H4 (cell line): ENCODE results near the gene CTDSPL. TPM values are rescaled to one million over a fixed set of nuclear protein-coding genes. Genes with fewer than 3 reads are reported as not detected.
A peak's percentile ranks its signal among the peaks of the same experiment; 100 is the strongest.
"Not testable (repeated sequence)": the region's sequence is repeated elsewhere in the genome, so short reads cannot be mapped to it uniquely, and the experiment has no call there.

Source experiments
- DNase-seq: peaks from one replicate; pipeline ENCODE4 v3.0.0-alpha.2; 2015; ENCODE audit warnings: low spot score
- total RNA-seq: library from RNA; depleted of rRNA; stranded (reverse); fragments of >200 nt; shearing (Covaris generic); gene quantifications from 2 replicates; pipeline ENCODE4 v1.2.3, GENCODE V29; 2014

Gene CTDSPL
- total RNA-seq, 1 experiment from 2014 or later: 11.0 TPM

DNA sequence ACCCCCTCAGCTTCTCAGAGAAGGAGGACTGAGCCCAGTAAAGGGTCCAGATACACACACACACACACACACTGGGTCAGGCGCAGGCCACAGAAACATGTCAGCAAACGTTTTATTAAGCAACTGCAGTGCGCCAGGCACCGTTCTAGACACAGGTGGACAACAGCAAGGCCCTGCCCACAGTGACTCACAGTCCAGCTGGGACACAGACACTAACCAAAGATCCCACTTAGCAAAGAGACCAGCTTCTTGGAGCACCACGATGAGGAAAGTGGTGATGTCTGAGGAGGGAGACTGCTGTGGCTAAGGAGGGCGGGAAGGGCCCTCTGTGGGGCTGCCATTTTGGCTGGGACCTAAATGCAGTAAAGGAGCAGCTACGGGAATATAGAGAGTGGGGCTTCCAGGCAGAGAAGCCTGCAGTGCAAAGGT lies 126.1 kb downstream of the CTDSPL start:
- DNase-seq: no peak

- not testable (repeated sequence) for DNase-seq
Measured at GRCh38 chr3:37988376-37988775, 126.7 kb downstream of the CTDSPL start.

DNA sequence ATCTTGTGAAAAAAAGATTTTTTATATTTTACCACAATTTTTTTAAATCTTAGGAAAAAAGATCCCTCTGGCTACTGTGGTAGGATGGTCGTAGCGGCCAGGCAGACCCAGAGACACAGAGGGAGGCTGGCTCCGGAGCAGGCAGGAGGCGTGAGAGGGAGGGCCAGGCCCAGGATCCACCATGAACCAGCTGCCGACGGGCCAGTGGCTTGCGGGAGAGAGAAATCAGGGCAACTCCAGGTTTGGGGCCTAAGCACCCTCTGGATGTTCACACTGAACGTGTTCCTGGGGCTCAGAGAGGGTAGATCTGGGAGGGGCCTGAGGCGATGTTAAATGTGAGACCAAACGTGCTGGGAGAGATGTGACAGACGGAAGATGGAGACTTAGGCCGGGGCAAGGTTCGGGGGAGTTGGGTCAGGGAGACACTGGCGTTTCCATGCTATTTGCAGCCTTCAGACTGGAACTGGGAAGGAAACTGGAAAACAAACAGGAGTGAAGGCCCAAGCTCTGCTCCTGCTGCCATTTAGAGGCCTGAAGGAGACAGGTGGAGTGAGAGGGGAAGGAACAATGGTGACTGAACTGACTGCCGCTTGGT lies 127.3 kb downstream of the CTDSPL start:
- no peak for DNase-seq

DNA sequence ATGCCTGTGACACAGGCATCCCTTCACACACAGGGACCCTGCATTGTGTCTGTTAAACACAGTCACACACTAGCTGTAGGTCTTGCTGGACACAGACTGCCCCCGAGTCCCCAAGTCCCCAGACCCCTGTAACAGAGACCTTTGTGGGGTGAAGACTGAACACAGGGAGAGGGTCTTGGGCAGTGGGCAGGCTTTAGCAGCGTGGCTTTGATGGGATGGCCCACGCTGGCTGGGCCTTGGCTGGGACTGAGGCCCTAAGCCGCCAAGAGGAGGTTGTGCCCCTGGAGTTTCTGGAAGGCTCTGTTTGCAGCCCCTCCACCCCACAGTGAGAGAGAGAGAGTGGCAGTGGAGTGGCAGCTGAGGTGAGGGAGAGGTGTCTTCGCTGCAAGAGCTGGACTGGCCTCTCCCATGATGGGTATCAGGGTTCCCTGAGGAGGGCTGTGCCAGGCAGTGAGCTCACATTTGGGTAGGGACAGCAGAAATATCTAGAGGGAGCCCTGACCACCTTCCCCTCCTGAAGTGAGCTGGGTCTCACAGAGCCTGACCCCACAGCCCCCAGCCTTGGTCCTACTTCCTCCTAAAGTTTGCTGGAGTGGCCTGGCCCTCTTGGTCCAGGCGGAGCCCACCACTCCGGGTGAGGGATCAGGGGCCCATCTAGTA lies 128.3 kb downstream of the CTDSPL start:
- DNase-seq: no peak

- no peak for DNase-seq
Measured at GRCh38 chr3:37990527-37990926, 128.8 kb downstream of the CTDSPL start, which contains the start of gene VILL. Gene VILL (plus strand): TSS chr3:37990786. CDS start chr3:37993673, 2,887 bp downstream.

GRCh38 chr3:37991109-37991508 lies 129.4 kb downstream of the CTDSPL start:
- DNase-seq: no peak

GRCh38 chr3:37991823-37992222 lies 130.1 kb downstream of the CTDSPL start:
- DNase-seq: no peak

DNA sequence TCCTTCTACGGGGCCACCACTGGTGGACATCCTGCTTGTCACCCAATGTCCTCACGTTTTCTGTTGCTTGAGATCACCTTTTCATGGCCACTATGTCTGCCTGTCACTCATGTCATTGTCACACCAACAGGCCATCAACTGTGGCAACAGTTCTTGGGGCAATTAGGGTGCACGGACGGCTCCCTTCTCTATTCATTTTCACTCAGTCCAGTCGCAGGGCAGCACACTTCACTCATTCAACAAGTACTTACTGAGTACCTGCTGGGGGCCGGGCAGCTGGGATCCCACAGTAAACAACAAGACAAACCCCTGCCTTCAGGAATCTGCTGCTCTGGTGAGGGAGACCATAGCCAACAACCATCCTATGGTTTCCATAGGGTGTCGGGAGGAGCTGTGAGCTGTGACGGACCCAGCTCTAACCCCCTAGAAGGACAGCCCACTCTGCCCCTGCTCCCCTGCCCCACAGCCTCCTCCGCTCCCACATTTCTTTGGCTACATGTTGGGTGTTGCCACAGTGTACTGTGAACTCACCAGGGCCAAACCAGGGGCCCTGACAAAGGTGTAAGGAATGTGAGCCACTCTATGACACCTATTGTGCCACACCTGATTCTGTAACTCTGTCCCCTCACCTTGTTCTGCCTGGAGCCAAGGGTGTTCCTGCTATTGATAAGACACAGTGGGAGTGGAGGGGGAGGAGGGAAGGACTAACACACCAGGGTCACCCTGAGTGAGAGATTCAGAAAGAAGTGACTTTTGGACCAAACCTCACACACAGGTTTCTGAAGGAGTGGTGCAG lies 130.8 kb downstream of the CTDSPL start:
- DNase-seq: no peak

- DNase-seq: no peak
Measured at GRCh38 chr3:37993067-37993455, 131.4 kb downstream of the CTDSPL start.

GRCh38 chr3:37993460-37993819 lies 131.8 kb downstream of the CTDSPL start:
- no peak for DNase-seq

GRCh38 chr3:37993820-37994638 lies 132.3 kb downstream of the CTDSPL start:
- no peak for DNase-seq

GRCh38 chr3:37994639-37994972 lies 132.9 kb downstream of the CTDSPL start:
- no peak for DNase-seq

DNA sequence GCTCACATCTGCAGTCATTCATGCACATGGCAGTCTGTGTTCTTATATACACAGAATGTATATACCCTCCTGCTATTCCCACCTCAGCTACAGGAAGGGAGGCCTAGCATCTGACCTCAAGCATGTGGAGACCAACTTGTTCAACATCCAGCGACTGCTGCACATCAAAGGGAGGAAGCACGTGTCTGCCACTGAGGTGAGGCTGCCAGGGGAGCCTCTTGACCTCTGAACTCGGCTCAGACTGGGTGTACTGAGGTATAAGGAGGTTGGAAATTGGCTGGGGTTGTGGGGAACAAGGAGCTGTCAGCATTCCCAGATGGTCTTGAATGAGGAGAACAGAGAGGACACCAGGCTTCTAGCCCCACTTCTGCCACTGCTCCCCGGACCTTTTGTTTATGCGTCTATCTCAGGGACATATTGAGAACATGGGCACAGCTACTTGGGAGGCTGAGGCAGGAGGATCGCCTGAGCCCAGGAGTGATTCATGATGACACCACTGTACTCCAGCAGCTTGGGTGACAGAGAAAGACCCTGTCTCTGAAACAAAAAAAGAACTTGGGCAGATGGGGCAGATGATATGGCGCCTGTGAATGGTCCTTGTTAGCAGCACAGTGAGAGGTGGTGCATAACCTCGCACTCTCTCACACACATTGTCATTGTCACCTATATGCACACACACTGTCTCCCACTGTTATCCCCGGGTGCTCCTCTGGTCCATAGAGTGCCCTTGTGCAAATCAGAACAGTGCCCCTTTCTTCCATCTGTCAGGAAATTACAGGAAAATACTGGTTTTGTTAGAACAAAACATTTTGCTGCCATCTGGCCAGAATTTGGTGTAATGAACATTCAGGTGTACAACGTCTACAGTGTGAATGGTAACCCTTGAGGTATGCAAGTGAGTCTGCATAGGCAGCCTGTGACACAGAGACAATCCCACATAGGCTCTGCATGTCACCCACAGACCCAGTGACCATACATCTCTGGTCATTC lies 134.3 kb downstream of the CTDSPL start:
- DNase-seq: no peak

DNA sequence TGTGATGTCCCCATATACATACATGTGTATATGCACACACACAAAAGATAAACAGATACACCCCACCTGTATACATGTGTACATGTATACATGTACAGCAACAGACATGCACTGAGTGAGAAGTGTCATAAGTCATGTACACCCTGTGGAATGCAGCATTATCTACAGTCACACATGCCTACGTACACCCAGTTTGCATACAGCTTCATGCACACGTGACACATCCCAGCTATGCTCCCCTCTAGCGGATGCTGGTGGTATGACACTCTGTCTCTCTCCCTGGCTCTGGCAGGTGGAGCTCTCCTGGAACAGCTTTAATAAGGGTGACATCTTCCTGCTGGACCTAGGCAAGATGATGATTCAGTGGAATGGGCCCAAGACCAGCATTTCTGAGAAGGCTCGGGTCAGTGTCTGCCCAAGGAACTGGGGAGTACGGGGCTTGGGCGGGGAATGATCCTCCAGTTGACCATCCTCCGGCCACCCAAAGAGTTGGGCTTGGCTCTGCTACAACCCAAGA lies 135.2 kb downstream of the CTDSPL start:
- peak; percentile 64 for DNase-seq

DNA sequence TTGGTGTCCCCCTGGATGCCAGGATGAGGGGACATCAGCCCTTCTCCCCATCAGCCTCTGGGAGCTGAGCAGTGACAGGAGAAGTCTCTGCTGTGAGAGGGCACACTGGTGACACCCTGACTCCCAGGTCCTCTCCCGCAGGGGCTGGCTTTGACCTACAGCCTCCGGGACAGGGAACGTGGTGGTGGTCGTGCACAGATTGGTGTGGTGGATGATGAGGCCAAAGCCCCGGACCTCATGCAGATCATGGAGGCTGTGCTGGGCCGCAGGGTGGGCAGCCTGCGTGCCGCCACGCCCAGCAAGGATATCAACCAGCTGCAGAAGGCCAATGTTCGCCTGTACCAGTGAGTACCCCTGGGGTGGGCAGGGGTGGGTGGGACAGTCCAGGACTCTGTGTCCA lies 135.7 kb downstream of the CTDSPL start:
- no peak for DNase-seq

DNA sequence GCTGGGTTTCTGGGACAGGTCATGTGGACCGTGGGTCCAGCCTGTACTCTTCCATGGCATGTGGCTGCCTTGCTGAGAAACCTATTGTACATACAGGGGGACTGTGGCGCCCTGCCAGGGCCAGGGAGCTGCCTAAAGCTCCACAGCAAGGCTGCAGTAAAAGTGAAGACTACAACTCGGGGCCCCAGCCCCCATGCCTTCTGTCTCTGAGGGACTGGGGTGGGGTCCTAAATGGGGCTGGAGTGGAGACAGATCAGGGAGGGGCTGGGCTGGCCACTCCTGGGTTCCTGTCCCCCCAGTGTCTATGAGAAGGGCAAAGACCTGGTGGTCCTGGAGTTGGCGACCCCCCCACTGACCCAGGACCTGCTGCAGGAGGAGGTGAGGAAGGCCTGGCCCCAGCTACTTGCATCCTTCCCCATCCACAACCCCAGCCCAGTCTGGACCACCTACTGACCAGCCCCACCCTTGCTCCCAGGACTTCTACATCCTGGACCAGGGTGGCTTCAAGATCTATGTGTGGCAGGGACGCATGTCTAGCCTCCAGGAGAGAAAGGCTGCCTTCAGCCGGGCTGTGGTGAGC lies 136.2 kb downstream of the CTDSPL start:
- no peak for DNase-seq

DNA sequence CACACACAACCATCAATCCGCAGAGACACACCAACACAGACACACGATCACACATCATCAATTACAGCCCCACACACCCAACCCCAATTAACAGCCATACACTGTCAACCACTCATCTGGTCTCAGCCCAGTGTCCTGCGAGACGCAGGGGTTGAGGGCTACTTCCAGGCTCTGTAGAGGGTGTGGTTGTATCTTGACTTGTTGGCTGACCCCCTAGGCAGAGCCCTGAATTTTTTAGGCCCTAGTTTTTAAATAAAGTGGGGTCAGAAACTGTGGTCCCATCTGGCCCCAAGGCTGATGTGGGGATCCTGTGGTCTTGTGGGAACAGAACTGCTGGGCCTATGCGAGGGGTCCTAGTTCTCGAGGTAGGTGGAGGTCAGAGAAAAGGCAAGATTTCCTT lies 138.2 kb downstream of the CTDSPL start:
- no peak for DNase-seq

GRCh38 chr3:38000242-38000916 lies 138.7 kb downstream of the CTDSPL start:
- no peak for DNase-seq

DNA sequence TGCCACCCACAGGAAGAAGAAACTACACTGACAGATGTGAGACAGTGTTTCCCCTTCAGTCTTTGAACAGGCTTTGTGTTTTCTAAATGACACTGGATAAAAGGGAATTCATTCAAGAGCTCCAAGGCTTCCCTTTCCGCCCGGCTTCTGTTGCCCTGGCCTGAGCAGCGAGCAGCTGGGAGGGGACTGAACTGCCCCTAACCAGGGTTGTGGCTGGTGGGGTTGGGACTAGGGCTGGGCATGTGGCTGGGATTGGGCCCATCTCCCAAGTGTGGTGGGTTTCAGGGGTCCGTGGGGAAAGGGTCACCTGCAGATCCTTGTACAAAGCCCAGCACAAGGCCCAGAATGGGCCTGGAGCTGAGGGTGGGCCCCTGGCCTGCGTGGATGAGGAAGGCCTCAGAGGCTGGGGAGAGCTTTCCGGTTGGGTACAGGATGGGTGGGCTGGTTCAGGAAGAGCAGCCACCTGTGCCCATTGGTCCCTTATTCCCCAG lies 139.3 kb downstream of the CTDSPL start:
- DNase-seq: no peak
